NT2/D1 (cell line): ENCODE measurements around the gene HOXC6.

Source experiments
- YY1 ChIP-seq: IDR thresholded peaks from 2 replicates; pipeline ENCODE4 v1.6.1; 2011; ENCODE audit not compliant: insufficient read length, insufficient read depth
- ZNF274 ChIP-seq: IDR thresholded peaks from 2 replicates; pipeline ENCODE4 v1.6.1; 2011; ENCODE audit warnings: mild to moderate bottlenecking, low read depth, low read length

DNA sequence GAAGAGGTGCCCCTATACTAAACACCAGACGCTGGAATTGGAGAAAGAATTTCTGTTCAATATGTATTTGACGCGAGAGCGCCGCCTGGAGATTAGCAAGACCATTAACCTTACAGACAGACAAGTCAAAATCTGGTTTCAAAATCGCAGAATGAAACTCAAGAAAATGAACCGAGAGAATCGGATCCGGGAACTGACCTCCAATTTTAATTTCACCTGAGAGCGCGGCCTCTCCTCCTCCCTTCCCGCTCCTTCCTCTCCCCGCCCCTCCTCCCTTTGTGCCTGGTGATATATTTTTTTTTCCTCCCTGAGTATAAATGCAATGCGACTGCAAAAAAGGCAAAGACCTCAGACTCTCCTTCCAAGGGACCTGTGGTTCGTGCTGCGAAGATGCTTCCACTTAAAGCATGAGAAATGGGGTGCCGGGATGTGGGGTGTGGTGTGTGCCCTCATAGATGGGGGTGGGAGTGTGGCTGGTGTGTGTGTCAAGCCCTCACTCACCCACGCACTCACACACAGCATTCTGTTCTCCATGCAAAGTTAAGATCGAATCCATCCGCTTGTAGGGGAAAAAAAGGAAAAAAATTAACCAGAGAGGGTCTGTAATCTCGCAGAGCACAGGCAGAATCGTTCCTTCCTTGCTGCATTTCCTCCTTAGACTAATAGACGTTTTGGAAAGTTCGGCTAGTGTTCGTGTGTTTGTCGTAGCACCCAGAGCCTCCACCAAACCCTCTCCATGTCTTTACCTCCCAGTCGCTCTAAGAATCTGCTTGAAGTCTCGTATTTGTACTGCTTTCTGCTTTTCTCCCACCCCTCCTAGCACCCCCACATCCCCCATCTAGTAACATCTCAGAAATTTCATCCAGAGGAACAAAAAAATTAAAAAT lies 38.8 kb upstream of the HOXC6 start:
- TF ChIP-seq YY1, result no peak
- no peak for TF ChIP-seq ZNF274
